Left renal pelvis (tissue), 4 donors: ENCODE results near the gene KCNC2. TPM values are rescaled to one million over a fixed set of nuclear protein-coding genes. Genes with fewer than 3 reads are reported as not detected.

Experiments used
- DNase-seq, 4 donors: peaks; one replicate each; pipeline ENCODE4 v3.0.0-alpha.2; 2013; ENCODE audit warnings: low read depth in 4 of 4, low spot score in 3 of 4
- polyA plus RNA-seq, 4 donors: library from polyadenylated mRNA; unstranded; fragments of 120-200 nt; gene quantifications; one replicate each; pipeline ENCODE4 v1.2.1, GENCODE V29; 2013; ENCODE audit not compliant: insufficient read length in 4 of 4

The KCNC2 gene
- polyA plus RNA-seq, 4 donors, result 0.57 to 1.2 (median 0.70) TPM

GRCh38 chr12:75065482-75065881, 144.2 kb downstream of the KCNC2 start:
- DNase-seq, result no peak

GRCh38 chr12:75062691-75063090, 146.9 kb downstream of the KCNC2 start:
- DNase-seq, result no peak

- DNase-seq, result no peak
Measured at GRCh38 chr12:75058228-75058627, 151.4 kb downstream of the KCNC2 start.

- DNase-seq, result no peak
Measured at GRCh38 chr12:75048767-75049166, 160.9 kb downstream of the KCNC2 start.

GRCh38 chr12:75047885-75048525, 161.6 kb downstream of the KCNC2 start:
- no peak for DNase-seq

GRCh38 chr12:75042125-75042524, 167.5 kb downstream of the KCNC2 start:
- DNase-seq, result no peak

- DNase-seq, result no peak
Measured at GRCh38 chr12:75041472-75041871, 168.2 kb downstream of the KCNC2 start.

GRCh38 chr12:75020068-75020557, 189.5 kb downstream of the KCNC2 start:
- no peak for DNase-seq

- peak; percentile 37 to 45 (median 40) for DNase-seq
Measured at GRCh38 chr12:75011120-75011519, 198.5 kb downstream of the KCNC2 start.

- no peak for DNase-seq
Measured at GRCh38 chr12:75007133-75007532, 202.5 kb downstream of the KCNC2 start.

GRCh38 chr12:75000120-75000519, 209.5 kb downstream of the KCNC2 start:
- no peak for DNase-seq

- DNase-seq, result no peak
Measured at GRCh38 chr12:74999474-74999873, 210.2 kb downstream of the KCNC2 start.

Other genes starting within 250 kb of the KCNC2 start
- gene CAPS2, start 120.5 kb upstream of the KCNC2 start, polyA plus RNA-seq, result 1 to 10 TPM; 7.1 to 8.3 (median 8.0) TPM
- gene GLIPR1L1, start 124.8 kb upstream of the KCNC2 start, polyA plus RNA-seq, result under 1 TPM in 3 of 4 donors, not detected in 1; 0.33 to 0.85 (median 0.70) TPM
- 1 to 10 TPM; 2.6 to 3.6 (median 3.2) TPM for gene GLIPR1L2, start 181.2 kb upstream of the KCNC2 start, polyA plus RNA-seq